Smooth muscle cell (in vitro differentiated cells): ENCODE results near the gene SWI5. TPM values are rescaled to one million over a fixed set of nuclear protein-coding genes. Genes with fewer than 3 reads are reported as not detected.

Experiments used
- DNase-seq: peaks from one replicate; lab custom pipeline; 2025; ENCODE audit not compliant: unreplicated experiment; lab: John Stamatoyannopoulos, UW
- H2AFZ ChIP-seq: fragments of 200-600 bp; sonication (generic); 2 replicates; pipeline ENCODE4 v1.6.0; 2016; ENCODE audit warnings: antibody characterized with exemption, low read depth, mild to moderate bottlenecking
- H3F3A ChIP-seq: fragments of 200-600 bp; sonication (generic); 2 replicates; pipeline ENCODE4 v1.6.0; 2017; ENCODE audit warnings: antibody characterized with exemption, low read depth
- H3K27ac ChIP-seq: fragments of 200-600 bp; sonication (generic); 2 replicates; pipeline ENCODE4 v1.5.1; 2016; ENCODE audit warnings: low read depth, mild to moderate bottlenecking
- H3K27me3 ChIP-seq: fragments of 200-600 bp; sonication (generic); 2 replicates; pipeline ENCODE4 v1.6.1; 2016; ENCODE audit warnings: low read depth, mild to moderate bottlenecking
- H3K36me3 ChIP-seq: fragments of 200-600 bp; sonication (generic); 2 replicates; pipeline ENCODE4 v1.5.1; 2016; ENCODE audit warnings: low read depth
- H3K4me1 ChIP-seq: fragments of 200-600 bp; sonication (generic); 2 replicates; pipeline ENCODE4 v1.5.1; 2016; ENCODE audit warnings: low read depth
- H3K4me2 ChIP-seq: fragments of 200-600 bp; sonication (generic); 2 replicates; pipeline ENCODE4 v1.6.0; 2016; ENCODE audit warnings: mild to moderate bottlenecking
- H3K4me3 ChIP-seq: fragments of 200-600 bp; sonication (generic); 2 replicates; pipeline ENCODE4 v1.5.1; 2016; ENCODE audit warnings: mild to moderate bottlenecking
- H3K79me2 ChIP-seq: fragments of 200-600 bp; sonication (generic); 2 replicates; pipeline ENCODE4 v1.6.0; 2016; ENCODE audit warnings: low read depth, mild to moderate bottlenecking
- H3K9ac ChIP-seq: fragments of 200-600 bp; sonication (generic); 2 replicates; pipeline ENCODE4 v1.6.0; 2016; ENCODE audit warnings: low read depth
- H3K9me3 ChIP-seq: fragments of 200-600 bp; sonication (generic); replicated peaks from 2 replicates; pipeline ENCODE4 v1.5.1; 2016; ENCODE audit warnings: low read depth
- H4K20me1 ChIP-seq: fragments of 200-600 bp; sonication (generic); 2 replicates; pipeline ENCODE4 v1.6.0; 2016; ENCODE audit warnings: low read depth
- CTCF ChIP-seq: fragments of 200-600 bp; sonication (generic); IDR thresholded peaks from 2 replicates; pipeline ENCODE4 v1.5.1; 2017; ENCODE audit warnings: borderline replicate concordance, mild to moderate bottlenecking, antibody characterized with exemption; ENCODE audit not compliant: insufficient read depth, poor library complexity, severe bottlenecking
- WGBS: methylation state at CpG from one replicate; pipeline ENCODE4 v1.1.7; 2016; ENCODE audit warnings: low lambda C conversion rate; 5-methylcytosine and 5-hydroxymethylcytosine counted together
- polyA plus RNA-seq: library from polyadenylated mRNA; unstranded; fragments of >200 nt; fragmentation: Nextera tagmentation; extraction: Ambion mirVana; gene quantifications from 2 replicates; pipeline ENCODE4 v1.2.1, GENCODE V29; 2016
- total RNA-seq: library from RNA; depleted of rRNA; stranded (reverse); fragments of >200 nt; gene quantifications from 2 replicates; pipeline ENCODE4 v1.2.3, GENCODE V29; 2014

Gene SWI5
- total and polyA plus RNA-seq, 2 experiments from 2014 or later = 47.1 to 77.2 TPM

GRCh38 chr9:128232528-128233428 is 43.3 kb upstream of the SWI5 start:
- H2AFZ ChIP-seq = no peak overlapping the region
- no peak for TF ChIP-seq CTCF
- H3K27me3 ChIP-seq = no peaks in the 10 kb centered on the region
- H3K27ac ChIP-seq = no peak overlapping the region
- no peak for DNase-seq
- no peaks in the 10 kb centered on the region for H3K79me2 ChIP-seq
- no peaks in the 10 kb centered on the region for H3K9me3 ChIP-seq
- H3K9ac ChIP-seq = no peak overlapping the region
- H3K4me3 ChIP-seq = no peak overlapping the region
- H3K36me3 ChIP-seq = no peaks in the 10 kb centered on the region
- 96% methylated on average over 18 of the region's 22 CpGs for WGBS
- H3F3A ChIP-seq = no peaks in the 10 kb centered on the region
- no peaks in the 10 kb centered on the region for H3K4me1 ChIP-seq
- no peak overlapping the region for H3K4me2 ChIP-seq
- H4K20me1 ChIP-seq = no peaks in the 10 kb centered on the region

GRCh38 chr9:128233817-128234406 is 42.2 kb upstream of the SWI5 start:
- no peaks in the 10 kb centered on the region for H3K9me3 ChIP-seq
- no peak overlapping the region for H2AFZ ChIP-seq
- no peak overlapping the region for H3K4me2 ChIP-seq
- no peak for TF ChIP-seq CTCF
- no peak overlapping the region for H3K4me3 ChIP-seq
- no peak for DNase-seq
- no peak overlapping the region for H3K27ac ChIP-seq
- H4K20me1 ChIP-seq = no peaks in the 10 kb centered on the region
- H3F3A ChIP-seq = no peaks in the 10 kb centered on the region
- no peaks in the 10 kb centered on the region for H3K27me3 ChIP-seq
- WGBS = 96% methylated on average over 28 of the region's 28 CpGs
- H3K9ac ChIP-seq = no peak overlapping the region
- H3K79me2 ChIP-seq = no peaks in the 10 kb centered on the region
- H3K36me3 ChIP-seq = no peaks in the 10 kb centered on the region
- H3K4me1 ChIP-seq = no peaks in the 10 kb centered on the region

- DNase-seq = no peak
- H3K27ac ChIP-seq = no peak overlapping the region
- peaks cover 16% of the 10 kb centered on the region for H3K4me1 ChIP-seq
- H3K79me2 ChIP-seq = no peaks in the 10 kb centered on the region
- no peak overlapping the region for H3K4me3 ChIP-seq
- H3K36me3 ChIP-seq = no peaks in the 10 kb centered on the region
- H3K27me3 ChIP-seq = no peaks in the 10 kb centered on the region
- no peak overlapping the region for H2AFZ ChIP-seq
- no peak for TF ChIP-seq CTCF
- no peaks in the 10 kb centered on the region for H3K9me3 ChIP-seq
- H4K20me1 ChIP-seq = no peaks in the 10 kb centered on the region
- no peak overlapping the region for H3K9ac ChIP-seq
- WGBS = 93% methylated on average over 4 of the region's 4 CpGs
- H3F3A ChIP-seq = peaks cover 24% of the 10 kb centered on the region
- no peak overlapping the region for H3K4me2 ChIP-seq
Observed at GRCh38 chr9:128242124-128242523, 34.0 kb upstream of the SWI5 start.
